T-helper 2 cell treated with Interferon-gamma antibody and Interleukin-4, amounts not matched to agents 100 ng/mL and 5 ng/mL, for 36 hours (primary cell): ENCODE measurements around the gene SLC9A9. TPM values are rescaled to one million over a fixed set of nuclear protein-coding genes. Genes with fewer than 3 reads are reported as not detected.

Experiments used
- intact Hi-C: fragments of 100-400 bp; cut with micrococcal nuclease; formaldehyde crosslinking; loops from one replicate; pipeline ENCODE4 v1.15.1; 2023
- total RNA-seq: library from RNA; stranded (reverse); gene quantifications from 2 replicates; pipeline ENCODE4 v1.2.3, GENCODE V29; 2022

Gene SLC9A9
- total RNA-seq, 1 donor from 2014 or later, result 13.4 TPM

DNA sequence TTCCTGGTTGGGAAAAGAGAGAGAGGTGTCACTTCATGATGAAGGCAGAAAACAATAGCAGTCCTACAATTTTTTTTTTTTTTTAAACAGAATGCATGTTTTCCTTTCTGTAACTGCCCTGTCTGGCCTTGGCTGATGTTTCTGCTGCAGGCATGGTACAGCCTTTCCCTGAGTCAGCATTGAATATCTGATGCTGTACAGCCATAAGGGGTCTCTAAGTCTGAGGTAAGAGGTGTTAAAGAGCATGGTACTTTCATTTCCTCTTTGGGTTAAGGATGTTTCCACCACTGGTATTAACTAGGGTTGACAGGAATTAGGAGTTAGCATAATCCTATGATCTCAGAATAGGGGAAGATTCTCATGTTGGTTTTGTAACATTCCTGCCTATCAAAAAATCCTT is 581.3 kb downstream of the SLC9A9 start:
- intact Hi-C loops, result no loop called here

- intact Hi-C loops, result no loop called here
These were observed 581.8 kb downstream of the SLC9A9 start for GRCh38 chr3:143266511-143266910.

- intact Hi-C loops, result no loop called here
These were observed 582.7 kb downstream of the SLC9A9 start for GRCh38 chr3:143265501-143266070.

DNA sequence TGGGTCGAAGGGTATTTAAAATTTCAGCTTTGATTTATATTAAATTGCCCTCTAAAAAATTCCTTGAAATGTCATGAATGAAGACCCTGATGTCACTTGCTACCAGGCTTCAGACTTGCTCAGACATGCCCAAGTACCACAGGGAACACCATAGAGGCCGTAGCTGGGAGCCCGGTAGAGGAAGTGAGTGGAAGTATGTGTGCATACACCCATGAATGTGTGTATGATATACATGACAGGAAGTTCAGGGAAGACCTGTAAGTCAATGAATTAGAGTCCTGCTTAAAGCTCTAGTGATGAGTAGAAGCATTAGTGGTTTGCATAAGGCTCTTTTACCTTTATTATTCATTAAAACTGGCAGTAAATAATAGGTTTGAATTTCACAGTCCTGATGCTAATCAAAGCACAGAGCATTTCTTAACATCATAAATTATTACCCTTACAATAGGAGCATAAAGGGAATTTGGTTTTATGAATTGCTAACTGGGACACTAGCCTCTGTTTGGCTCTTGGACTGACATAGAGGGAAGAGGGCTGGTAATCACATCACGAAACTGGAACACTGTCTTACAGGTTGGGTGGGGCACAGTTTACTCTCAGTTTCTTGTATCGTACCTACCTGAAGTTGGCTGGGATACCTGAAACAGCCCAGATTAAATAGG is 584.3 kb downstream of the SLC9A9 start:
- intact Hi-C loops, result no loop called here

DNA sequence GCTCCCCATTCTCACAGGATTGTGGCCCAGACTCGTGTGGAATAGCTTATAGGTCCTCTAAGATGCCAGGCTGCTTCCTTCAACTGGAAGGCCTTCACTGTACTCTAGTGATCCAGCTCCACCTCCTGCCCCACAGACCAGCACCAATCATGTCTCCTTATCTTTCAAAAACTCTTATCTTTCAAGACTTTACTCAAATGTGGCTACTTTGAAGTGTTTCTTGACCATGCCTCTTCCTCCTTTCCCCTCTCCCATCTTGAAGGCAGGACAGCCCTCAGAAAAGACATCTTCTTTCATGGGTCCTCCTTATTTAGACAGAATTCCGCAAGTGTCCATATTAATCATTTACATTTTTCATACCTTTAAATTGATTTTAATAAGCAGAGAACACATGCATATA is 586.4 kb downstream of the SLC9A9 start:
- intact Hi-C loops, result no loop called here

DNA sequence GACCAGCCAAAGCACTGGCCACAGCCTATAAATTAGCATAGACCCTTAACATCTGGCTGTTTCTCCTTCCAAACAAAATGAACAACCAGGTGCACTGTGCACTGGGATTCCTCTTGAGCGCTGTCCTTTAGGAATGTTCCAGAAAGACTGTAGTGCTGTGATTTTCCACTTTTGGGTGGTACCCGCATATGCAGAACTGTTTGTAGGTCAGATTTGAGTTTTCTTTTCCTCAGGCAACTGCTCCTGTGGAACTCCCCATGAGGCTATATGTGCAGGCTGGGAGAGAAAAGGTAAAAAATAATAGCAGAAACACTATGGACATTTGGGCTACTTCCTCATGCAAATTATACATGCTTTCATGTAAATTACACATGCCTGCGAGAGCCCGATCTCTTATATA is 589.6 kb downstream of the SLC9A9 start:
- intact Hi-C loops, result no loop called here

DNA sequence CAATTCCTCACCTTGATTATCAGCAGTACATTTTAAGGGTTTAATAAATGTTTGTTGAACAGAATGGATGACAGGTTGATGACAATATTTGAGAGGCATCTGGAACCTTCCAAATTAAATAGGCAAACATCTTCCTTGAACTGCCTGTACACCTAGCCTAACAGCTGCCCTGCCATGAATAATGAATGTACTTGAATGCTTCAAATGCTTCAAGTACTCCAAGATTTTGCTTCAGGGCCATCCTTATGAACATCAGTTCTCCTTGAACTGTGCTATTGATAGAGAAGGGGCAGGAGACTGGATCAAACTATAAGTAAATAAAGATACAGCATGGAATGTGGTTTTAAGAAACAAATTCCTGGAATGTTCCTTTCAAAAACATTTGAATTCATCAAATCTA is 591.9 kb downstream of the SLC9A9 start:
- intact Hi-C loops, result no loop called here

DNA sequence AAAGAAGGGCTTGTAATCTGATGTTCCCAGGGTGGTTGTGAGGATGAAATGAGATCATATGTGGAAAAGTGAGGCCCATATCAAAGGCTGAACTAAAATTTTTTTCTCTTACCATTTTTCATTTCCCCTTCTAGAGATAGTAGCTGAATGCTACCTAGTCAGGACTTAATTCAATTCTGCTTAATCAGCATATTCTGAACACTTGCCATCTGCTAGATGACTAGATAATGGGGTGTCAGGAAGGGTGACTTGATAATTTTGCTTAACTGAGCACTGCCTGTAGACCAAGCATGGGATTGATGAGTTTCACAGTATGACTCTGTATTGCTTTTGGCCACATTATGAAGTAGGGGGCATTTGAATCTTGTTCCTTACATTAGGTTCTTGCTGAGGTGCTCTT is 592.5 kb downstream of the SLC9A9 start:
- intact Hi-C loops, result no loop called here

GRCh38 chr3:143252931-143253330 is 595.3 kb downstream of the SLC9A9 start:
- intact Hi-C loops, result no loop called here

GRCh38 chr3:143249014-143249413 is 599.3 kb downstream of the SLC9A9 start:
- intact Hi-C loops, result no loop called here

GRCh38 chr3:143247073-143247472 is 601.2 kb downstream of the SLC9A9 start:
- intact Hi-C loops, result no loop called here

DNA sequence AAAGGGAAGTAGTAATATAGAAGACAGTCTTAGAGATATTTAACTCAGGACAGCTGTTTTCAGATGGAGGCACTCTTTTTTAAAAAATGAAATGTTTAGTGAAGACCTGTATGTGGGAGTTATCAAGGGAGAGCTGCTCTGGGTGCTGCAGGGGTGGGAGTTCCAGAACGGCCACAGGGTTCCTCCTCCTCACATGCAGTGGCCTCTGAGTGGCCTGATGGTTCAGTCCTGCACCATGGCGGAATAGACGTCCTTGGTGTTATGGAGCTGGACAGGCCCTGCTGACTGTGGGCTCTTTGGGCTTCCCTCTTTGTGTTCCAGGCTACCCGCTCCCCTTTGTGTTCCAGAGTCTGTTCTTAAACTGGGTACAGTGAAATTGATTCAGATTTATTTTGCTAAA is 602.6 kb downstream of the SLC9A9 start:
- intact Hi-C loops, result no loop called here

GRCh38 chr3:143244516-143245063 is 603.7 kb downstream of the SLC9A9 start:
- intact Hi-C loops, result no loop called here

DNA sequence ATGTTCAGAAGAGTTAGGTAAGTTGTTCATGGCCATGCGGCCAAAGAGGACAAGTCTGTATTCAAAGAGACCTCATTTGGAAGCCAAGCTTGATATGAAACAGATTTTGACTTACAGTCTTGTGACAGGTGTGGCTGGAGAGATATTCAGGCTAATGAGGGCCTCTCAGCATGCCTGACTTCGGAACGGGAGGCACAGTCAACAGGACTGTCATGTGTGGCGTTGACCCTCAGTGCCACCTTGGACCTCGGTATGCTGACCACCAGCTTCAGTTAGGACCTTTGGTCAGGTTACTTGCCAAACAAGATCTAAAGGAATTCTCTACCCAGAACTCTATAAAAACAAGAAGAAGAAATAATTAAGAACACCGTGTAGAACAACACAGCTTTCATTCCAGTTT is 604.6 kb downstream of the SLC9A9 start:
- intact Hi-C loops, result no loop called here

DNA sequence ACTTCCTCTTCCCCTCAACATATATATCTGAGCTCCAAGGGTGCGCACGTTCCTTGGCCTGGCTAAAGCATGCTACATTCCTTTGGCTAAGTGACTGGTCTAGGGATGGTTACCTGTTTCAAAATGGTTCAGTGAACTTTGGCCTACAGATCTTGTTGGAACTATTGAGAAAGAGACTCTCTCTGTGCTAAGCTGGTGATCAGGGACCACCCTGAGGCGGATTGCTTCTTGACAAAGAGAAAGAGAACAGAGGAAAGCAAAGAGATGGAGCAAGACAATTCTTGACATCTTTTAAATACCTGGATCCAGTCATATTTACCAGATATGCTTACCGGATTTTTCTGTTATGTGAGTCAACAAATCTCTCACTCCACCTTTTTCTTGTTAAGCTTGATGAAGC is 605.6 kb downstream of the SLC9A9 start:
- intact Hi-C loops, result no loop called here

GRCh38 chr3:143242101-143242500 is 606.2 kb downstream of the SLC9A9 start:
- intact Hi-C loops, result no loop called here

DNA sequence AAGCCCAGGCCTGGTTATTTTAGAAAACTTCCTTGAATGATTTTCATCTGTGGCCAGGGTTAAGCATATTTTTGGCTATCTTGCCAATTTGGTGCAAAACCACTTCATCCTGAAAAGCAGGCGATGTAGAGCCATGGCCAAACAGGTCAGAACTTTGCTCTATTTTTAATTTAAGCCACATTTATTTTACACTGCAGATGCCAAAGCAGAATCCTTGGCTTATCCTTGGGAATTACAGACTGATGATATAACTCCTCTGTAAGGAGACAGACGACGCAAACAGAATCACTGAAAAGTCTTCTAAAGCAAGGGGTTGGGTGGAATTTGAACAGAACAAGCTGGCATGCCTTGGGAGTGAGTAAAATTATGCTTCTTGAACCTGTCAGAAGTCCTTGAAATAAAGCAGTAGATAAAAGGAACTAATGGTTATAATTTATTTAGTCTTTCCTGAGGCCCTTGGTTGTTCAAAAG is 606.8 kb downstream of the SLC9A9 start:
- intact Hi-C loops, result no loop called here

DNA sequence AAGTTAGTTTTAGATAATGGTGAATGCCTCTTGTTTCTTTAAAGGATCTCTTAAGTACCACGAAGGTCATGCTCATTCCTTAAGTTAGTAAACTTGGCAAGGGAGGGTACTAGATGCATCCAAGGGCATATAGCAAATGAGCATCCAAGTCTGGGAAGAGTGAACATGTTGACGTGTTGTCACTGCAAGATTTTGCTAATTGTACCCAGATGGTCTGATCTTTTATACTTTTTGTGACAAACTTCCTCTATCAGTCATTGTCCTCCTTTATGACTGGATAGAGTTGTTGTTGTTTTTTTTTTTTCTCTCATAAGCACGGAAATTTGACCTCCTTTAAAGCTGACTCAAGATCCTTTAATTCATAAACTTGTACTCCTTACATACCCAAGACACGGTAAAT is 607.4 kb downstream of the SLC9A9 start:
- intact Hi-C loops, result no loop called here

DNA sequence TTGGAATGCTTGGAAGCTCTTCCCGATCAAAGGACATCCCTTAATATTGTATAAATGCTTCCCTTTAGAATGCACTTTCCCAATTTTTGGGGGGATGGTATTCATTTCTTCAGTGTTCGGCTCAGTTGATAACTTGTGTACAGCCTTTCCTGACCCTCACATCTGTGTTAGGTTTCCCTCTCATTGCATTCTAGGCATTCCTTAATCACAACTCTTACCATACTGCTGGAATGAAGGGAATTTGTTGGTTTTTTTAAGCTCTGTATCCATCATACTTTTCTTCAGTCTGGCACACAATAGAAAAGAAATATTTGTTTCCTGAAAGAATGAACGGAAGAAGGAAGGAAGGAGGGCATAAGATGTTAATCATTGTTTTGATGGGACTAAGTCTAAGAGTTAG is 609.2 kb downstream of the SLC9A9 start:
- intact Hi-C loops, result no loop called here

GRCh38 chr3:143237077-143237627 is 611.1 kb downstream of the SLC9A9 start:
- intact Hi-C loops, result no loop called here

- intact Hi-C loops, result no loop called here
These were observed 611.9 kb downstream of the SLC9A9 start for GRCh38 chr3:143236226-143236964.

- intact Hi-C loops, result no loop called here
These were observed 612.6 kb downstream of the SLC9A9 start for GRCh38 chr3:143235614-143236204.
